ENCODE measurements around the gene DHH. TPM values are rescaled to one million over a fixed set of nuclear protein-coding genes. Genes with fewer than 3 reads are reported as not detected.

DHH gene
- total and polyA plus RNA-seq, 2 experiments from 2014 or later = not detected

DNA sequence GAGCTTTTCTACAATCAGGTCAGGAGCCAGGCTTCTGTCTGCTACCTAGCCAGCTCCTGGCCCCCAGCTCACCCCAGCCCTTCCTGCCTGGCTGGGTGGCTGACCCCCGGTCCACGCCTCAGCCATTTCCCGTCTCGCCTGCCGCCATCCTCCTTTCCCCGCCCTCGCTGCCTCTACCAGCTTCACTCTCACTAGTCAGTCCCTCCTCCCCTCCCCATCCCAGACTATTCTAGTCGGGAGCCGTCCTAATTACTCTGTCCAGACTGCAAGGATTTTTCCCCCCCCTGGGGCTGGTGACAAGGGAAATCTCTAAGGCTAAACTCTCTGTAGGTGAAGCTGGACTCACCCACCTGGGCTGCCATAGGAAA is 825 bp downstream of the DHH start:
- peak; percentile 1; the same call in 1 of the 3 replicates for ATAC-seq
- Histone ChIP-seq H3K36me3 (ENCODE audit: insufficient read depth) (no peaks in the 10 kb centered on the region), H3K79me2 (replicated peaks; ENCODE audit: insufficient read depth) (no peaks in the 10 kb centered on the region), H3K27ac (ENCODE audit: low read depth) (no peak overlapping the region), H3K4me3 (peak overlapping the region; percentile 58), H3K9me2 (ENCODE audit: insufficient read depth) (no peaks in the 10 kb centered on the region), H3K27me3 (ENCODE audit: insufficient read depth) (peaks cover 77% of the 10 kb centered on the region), H3K4me2 (peak overlapping the region; percentile 94), H2AFZ (peak overlapping the region; percentile 59), H4K20me1 (replicated peaks; ENCODE audit: insufficient read depth) (peaks cover 14% of the 10 kb centered on the region), H3F3A (replicated peaks; ENCODE audit: low read depth) (peaks cover 15% of the 10 kb centered on the region; the same call in 1 of the 2 replicates), H3K4me1 (ENCODE audit: insufficient read depth) (peaks cover 47% of the 10 kb centered on the region)
- no peak overlapping the region for H3K27ac Mint-ChIP-seq
- H3K36me3 Mint-ChIP-seq (ENCODE audit: low read depth) = peaks cover 10% of the 10 kb centered on the region; the same call in 2 of the 3 replicates
- no peaks in the 10 kb centered on the region for H3K9me3 Mint-ChIP-seq
- peaks cover 73% of the 10 kb centered on the region for H3K27me3 Mint-ChIP-seq (ENCODE audit: insufficient read depth, low read depth, poor library complexity)
- H3K4me3 Mint-ChIP-seq = peak overlapping the region; percentile 59
- peak; percentile 38 for DNase-seq (ENCODE audit: low spot score)
- TF ChIP-seq NANOG (IDR thresholded peaks at IDR 0.05; ENCODE audit: borderline replicate concordance) = no peak
- TF ChIP-seq ZNF114 (CRISPR knock-in tag; IDR thresholded peaks at IDR 0.05) = no peak
- TF ChIP-seq, protein P1, sequence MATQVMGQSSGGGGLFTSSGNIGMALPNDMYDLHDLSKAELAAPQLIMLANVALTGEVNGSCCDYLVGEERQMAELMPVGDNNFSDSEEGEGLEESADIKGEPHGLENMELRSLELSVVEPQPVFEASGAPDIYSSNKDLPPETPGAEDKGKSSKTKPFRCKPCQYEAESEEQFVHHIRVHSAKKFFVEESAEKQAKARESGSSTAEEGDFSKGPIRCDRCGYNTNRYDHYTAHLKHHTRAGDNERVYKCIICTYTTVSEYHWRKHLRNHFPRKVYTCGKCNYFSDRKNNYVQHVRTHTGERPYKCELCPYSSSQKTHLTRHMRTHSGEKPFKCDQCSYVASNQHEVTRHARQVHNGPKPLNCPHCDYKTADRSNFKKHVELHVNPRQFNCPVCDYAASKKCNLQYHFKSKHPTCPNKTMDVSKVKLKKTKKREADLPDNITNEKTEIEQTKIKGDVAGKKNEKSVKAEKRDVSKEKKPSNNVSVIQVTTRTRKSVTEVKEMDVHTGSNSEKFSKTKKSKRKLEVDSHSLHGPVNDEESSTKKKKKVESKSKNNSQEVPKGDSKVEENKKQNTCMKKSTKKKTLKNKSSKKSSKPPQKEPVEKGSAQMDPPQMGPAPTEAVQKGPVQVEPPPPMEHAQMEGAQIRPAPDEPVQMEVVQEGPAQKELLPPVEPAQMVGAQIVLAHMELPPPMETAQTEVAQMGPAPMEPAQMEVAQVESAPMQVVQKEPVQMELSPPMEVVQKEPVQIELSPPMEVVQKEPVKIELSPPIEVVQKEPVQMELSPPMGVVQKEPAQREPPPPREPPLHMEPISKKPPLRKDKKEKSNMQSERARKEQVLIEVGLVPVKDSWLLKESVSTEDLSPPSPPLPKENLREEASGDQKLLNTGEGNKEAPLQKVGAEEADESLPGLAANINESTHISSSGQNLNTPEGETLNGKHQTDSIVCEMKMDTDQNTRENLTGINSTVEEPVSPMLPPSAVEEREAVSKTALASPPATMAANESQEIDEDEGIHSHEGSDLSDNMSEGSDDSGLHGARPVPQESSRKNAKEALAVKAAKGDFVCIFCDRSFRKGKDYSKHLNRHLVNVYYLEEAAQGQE (IDR thresholded peaks at IDR 0.05; ENCODE audit: unreplicated experiment) = no peak
- no peak for TF ChIP-seq CTCF (conservative IDR thresholded peaks at IDR 0.05; ENCODE audit: low read depth in 2 of 2)
- TF ChIP-seq, protein P2, sequence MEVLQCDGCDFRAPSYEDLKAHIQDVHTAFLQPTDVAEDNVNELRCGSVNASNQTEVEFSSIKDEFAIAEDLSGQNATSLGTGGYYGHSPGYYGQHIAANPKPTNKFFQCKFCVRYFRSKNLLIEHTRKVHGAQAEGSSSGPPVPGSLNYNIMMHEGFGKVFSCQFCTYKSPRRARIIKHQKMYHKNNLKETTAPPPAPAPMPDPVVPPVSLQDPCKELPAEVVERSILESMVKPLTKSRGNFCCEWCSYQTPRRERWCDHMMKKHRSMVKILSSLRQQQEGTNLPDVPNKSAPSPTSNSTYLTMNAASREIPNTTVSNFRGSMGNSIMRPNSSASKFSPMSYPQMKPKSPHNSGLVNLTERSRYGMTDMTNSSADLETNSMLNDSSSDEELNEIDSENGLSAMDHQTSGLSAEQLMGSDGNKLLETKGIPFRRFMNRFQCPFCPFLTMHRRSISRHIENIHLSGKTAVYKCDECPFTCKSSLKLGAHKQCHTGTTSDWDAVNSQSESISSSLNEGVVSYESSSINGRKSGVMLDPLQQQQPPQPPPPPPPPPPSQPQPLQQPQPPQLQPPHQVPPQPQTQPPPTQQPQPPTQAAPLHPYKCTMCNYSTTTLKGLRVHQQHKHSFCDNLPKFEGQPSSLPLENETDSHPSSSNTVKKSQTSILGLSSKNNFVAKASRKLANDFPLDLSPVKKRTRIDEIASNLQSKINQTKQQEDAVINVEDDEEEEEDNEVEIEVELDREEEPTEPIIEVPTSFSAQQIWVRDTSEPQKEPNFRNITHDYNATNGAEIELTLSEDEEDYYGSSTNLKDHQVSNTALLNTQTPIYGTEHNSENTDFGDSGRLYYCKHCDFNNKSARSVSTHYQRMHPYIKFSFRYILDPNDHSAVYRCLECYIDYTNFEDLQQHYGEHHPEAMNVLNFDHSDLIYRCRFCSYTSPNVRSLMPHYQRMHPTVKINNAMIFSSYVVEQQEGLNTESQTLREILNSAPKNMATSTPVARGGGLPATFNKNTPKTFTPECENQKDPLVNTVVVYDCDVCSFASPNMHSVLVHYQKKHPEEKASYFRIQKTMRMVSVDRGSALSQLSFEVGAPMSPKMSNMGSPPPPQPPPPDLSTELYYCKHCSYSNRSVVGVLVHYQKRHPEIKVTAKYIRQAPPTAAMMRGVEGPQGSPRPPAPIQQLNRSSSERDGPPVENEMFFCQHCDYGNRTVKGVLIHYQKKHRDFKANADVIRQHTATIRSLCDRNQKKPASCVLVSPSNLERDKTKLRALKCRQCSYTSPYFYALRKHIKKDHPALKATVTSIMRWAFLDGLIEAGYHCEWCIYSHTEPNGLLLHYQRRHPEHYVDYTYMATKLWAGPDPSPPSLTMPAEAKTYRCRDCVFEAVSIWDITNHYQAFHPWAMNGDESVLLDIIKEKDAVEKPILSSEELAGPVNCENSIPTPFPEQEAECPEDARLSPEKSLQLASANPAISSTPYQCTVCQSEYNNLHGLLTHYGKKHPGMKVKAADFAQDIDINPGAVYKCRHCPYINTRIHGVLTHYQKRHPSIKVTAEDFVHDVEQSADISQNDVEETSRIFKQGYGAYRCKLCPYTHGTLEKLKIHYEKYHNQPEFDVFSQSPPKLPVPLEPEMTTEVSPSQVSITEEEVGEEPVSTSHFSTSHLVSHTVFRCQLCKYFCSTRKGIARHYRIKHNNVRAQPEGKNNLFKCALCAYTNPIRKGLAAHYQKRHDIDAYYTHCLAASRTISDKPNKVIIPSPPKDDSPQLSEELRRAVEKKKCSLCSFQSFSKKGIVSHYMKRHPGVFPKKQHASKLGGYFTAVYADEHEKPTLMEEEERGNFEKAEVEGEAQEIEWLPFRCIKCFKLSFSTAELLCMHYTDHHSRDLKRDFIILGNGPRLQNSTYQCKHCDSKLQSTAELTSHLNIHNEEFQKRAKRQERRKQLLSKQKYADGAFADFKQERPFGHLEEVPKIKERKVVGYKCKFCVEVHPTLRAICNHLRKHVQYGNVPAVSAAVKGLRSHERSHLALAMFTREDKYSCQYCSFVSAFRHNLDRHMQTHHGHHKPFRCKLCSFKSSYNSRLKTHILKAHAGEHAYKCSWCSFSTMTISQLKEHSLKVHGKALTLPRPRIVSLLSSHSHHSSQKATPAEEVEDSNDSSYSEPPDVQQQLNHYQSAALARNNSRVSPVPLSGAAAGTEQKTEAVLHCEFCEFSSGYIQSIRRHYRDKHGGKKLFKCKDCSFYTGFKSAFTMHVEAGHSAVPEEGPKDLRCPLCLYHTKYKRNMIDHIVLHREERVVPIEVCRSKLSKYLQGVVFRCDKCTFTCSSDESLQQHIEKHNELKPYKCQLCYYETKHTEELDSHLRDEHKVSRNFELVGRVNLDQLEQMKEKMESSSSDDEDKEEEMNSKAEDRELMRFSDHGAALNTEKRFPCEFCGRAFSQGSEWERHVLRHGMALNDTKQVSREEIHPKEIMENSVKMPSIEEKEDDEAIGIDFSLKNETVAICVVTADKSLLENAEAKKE (CRISPR knock-in tag; IDR thresholded peaks at IDR 0.05) = no peak
- TF ChIP-seq STAT1 (IDR thresholded peaks at IDR 0.05; ENCODE audit: unreplicated experiment) = no peak
- TF ChIP-seq, protein P3, sequence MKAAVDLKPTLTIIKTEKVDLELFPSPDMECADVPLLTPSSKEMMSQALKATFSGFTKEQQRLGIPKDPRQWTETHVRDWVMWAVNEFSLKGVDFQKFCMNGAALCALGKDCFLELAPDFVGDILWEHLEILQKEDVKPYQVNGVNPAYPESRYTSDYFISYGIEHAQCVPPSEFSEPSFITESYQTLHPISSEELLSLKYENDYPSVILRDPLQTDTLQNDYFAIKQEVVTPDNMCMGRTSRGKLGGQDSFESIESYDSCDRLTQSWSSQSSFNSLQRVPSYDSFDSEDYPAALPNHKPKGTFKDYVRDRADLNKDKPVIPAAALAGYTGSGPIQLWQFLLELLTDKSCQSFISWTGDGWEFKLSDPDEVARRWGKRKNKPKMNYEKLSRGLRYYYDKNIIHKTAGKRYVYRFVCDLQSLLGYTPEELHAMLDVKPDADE (IDR thresholded peaks at IDR 0.05) = no peak
- no peak for TF ChIP-seq CREB1 (CRISPR knock-in tag; IDR thresholded peaks at IDR 0.05; ENCODE audit: low read depth)
- TF ChIP-seq POLR2AphosphoS5 (IDR thresholded peaks at IDR 0.05; ENCODE audit: low read depth) = no peak
- TF ChIP-seq EZH2phosphoT487 (IDR thresholded peaks at IDR 0.05; ENCODE audit: unreplicated experiment) = no peak
- no peak for TF ChIP-seq ZNF331 (CRISPR knock-in tag; IDR thresholded peaks at IDR 0.05; ENCODE audit: low read depth)
- no peak for TF ChIP-seq JUNB (IDR thresholded peaks at IDR 0.05; ENCODE audit: unreplicated experiment)
- TF ChIP-seq EZH2 (IDR thresholded peaks at IDR 0.05; ENCODE audit: low read depth, unreplicated experiment) = no peak
- peaks cover 53% of the 10 kb centered on the region for H3K4me1 Mint-ChIP-seq
